GM12878 (cell line): Measurements from ENCODE around the gene MAMLD1. TPM values are rescaled to one million over a fixed set of nuclear protein-coding genes. Genes with fewer than 3 reads are reported as not detected.

Source experiments
- ATAC-seq: fragments of 200-7000 bp; cut with Tn5 transposase; 3 replicates; pipeline ENCODE4 v1.9.1; 2020; ENCODE audit warnings: mild to moderate bottlenecking, moderate library complexity
- BruUV-seq: library from RNA; stranded (reverse); fragments of 400-500 nt; replicated peaks from 2 replicates; lab custom pipeline; 2021; lab: Mats Ljungman, UMichigan
- CTCF ChIA-PET: fragments of 300-600 bp; sonication (Branson Sonifier 250); formaldehyde crosslinking; extraction: SDS; loops from one replicate; lab custom pipeline; 2021; ENCODE audit warnings: inconsistent platforms; lab: Yijun Ruan, JAX
- POLR2A ChIA-PET: fragments of 350-600 bp; formaldehyde crosslinking; extraction: SDS; loops from one replicate; lab custom pipeline; 2021; ENCODE audit warnings: inconsistent platforms; lab: Charles Lee
- RAD21 ChIA-PET: fragments of 300-600 bp; sonication (Branson Sonifier 250); formaldehyde crosslinking; loops from one replicate; lab custom pipeline; 2023; ENCODE audit warnings: antibody characterized with exemption; ENCODE audit not compliant: unreplicated experiment; lab: Charles Lee
- SMC1A ChIA-PET: fragments of 300-600 bp; sonication (Branson Sonifier 250); formaldehyde crosslinking; loops from one replicate; lab custom pipeline; 2023; ENCODE audit not compliant: unreplicated experiment, uncharacterized antibody; lab: Charles Lee
- DNase-seq: peaks from one replicate; pipeline ENCODE4 v3.0.0-alpha.2; 2011; ENCODE audit warnings: low read depth, low spot score
- FAIRE-seq: peaks from 3 replicates; lab custom pipeline; 2011; peaks lifted over from hg19 to GRCh38; lab: Jason Lieb, UNC
- H2AFZ ChIP-seq: 2 replicates; pipeline ENCODE4 v1.6.0; 2011; ENCODE audit warnings: low read depth, low read length, control low read depth; ENCODE audit not compliant: control insufficient read depth
- H3K27ac ChIP-seq: 2 replicates; pipeline ENCODE4 v1.5.1; 2011; ENCODE audit warnings: control low read depth; ENCODE audit not compliant: control insufficient read depth, insufficient read depth
- H3K27me3 ChIP-seq, 2 experiments: replicated peaks in 1 of 2; 2 replicates each; pipeline versions ENCODE4 v1.6.0 to v1.6.1; 2011; ENCODE audit warnings: low read length in 1 of 2; ENCODE audit not compliant: control insufficient read depth in 2 of 2, insufficient read depth in 2 of 2
- H3K36me3 ChIP-seq, 2 experiments: 2 replicates each; pipeline ENCODE4 v1.5.1; 2011; ENCODE audit warnings: low read length in 1 of 2; ENCODE audit not compliant: control insufficient read depth in 2 of 2, insufficient read depth in 2 of 2
- H3K4me1 ChIP-seq: 2 replicates; pipeline ENCODE4 v1.6.1; 2011; ENCODE audit warnings: mild to moderate bottlenecking, low read length, moderate library complexity, mixed read lengths; ENCODE audit not compliant: control insufficient read depth, insufficient read depth
- H3K4me2 ChIP-seq: 2 replicates; pipeline ENCODE4 v1.6.0; 2011; ENCODE audit warnings: control low read depth; ENCODE audit not compliant: control insufficient read depth, insufficient read depth
- H3K4me3 ChIP-seq: fragments of 200-600 bp; sonication (generic); 2 replicates; pipeline ENCODE4 v1.5.1; 2016
- H3K79me2 ChIP-seq: 2 replicates; pipeline ENCODE4 v1.6.0; 2011; ENCODE audit warnings: low read length; ENCODE audit not compliant: control insufficient read depth, insufficient read depth
- H3K9ac ChIP-seq: 2 replicates; pipeline ENCODE4 v1.8.0; 2011; ENCODE audit warnings: low read length, control low read depth, mixed read lengths; ENCODE audit not compliant: control insufficient read depth, insufficient read depth
- H3K9me3 ChIP-seq: replicated peaks from 3 replicates; pipeline ENCODE4 v1.5.1; 2011; ENCODE audit warnings: mild to moderate bottlenecking, low read length; ENCODE audit not compliant: control insufficient read depth, insufficient read depth
- H4K20me1 ChIP-seq: 2 replicates; pipeline ENCODE4 v1.6.0; 2011; ENCODE audit not compliant: control insufficient read depth, insufficient read depth
- ATF2 ChIP-seq: IDR thresholded peaks from 2 replicates; pipeline ENCODE4 v1.6.1; 2012; ENCODE audit warnings: low read length, inconsistent platforms
- ATF3 ChIP-seq: IDR thresholded peaks from 2 replicates; pipeline ENCODE4 v1.6.1; 2011; ENCODE audit warnings: low read depth, mild to moderate bottlenecking, low read length, moderate library complexity, borderline replicate concordance; ENCODE audit errors: extremely low read depth
- ESRRA ChIP-seq: IDR thresholded peaks from 2 replicates; pipeline ENCODE4 v1.6.1; 2012; ENCODE audit warnings: mild to moderate bottlenecking, low read length, improper control_type of control experiment
- GATAD2B ChIP-seq: fragments of 450-650 bp; conservative IDR thresholded peaks from 2 replicates; pipeline ENCODE4 v1.6.1; 2017; ENCODE audit warnings: low read depth, mild to moderate bottlenecking, moderate library complexity
- IKZF1 ChIP-seq: fragments of 450-650 bp; conservative IDR thresholded peaks from 2 replicates; pipeline ENCODE4 v1.6.1; 2017; ENCODE audit warnings: antibody characterized with exemption, mild to moderate bottlenecking
- KDM1A ChIP-seq: fragments of 200-600 bp; sonication (generic); IDR thresholded peaks from 2 replicates; pipeline ENCODE4 v1.6.1; 2016; ENCODE audit warnings: borderline replicate concordance
- MYC ChIP-seq: IDR thresholded peaks from 2 replicates; pipeline ENCODE4 v1.6.1; 2011; ENCODE audit warnings: mild to moderate bottlenecking, low read length, moderate library complexity, inconsistent platforms; ENCODE audit not compliant: insufficient read depth, insufficient replicate concordance, insufficient read length, severe bottlenecking
- NR2F1 ChIP-seq: fragments of 450-650 bp; conservative IDR thresholded peaks from 2 replicates; pipeline ENCODE4 v1.6.1; 2017; ENCODE audit warnings: mild to moderate bottlenecking
- POLR2A ChIP-seq: IDR thresholded peaks from 2 replicates; pipeline ENCODE4 v1.6.1; 2011; ENCODE audit warnings: low read depth, mild to moderate bottlenecking, low read length
- RCOR1 ChIP-seq: conservative IDR thresholded peaks from 2 replicates; pipeline ENCODE4 v1.6.1; 2012; ENCODE audit warnings: low read depth, low read length, improper control_type of control experiment
- SPI1 ChIP-seq: IDR thresholded peaks from 2 replicates; pipeline ENCODE4 v1.6.1; 2011; ENCODE audit warnings: low read depth, mild to moderate bottlenecking, low read length, moderate library complexity, borderline replicate concordance; ENCODE audit not compliant: insufficient read depth
- YY1 ChIP-seq: IDR thresholded peaks from 2 replicates; pipeline ENCODE4 v1.6.1; 2011; ENCODE audit warnings: low read depth, mild to moderate bottlenecking, low read length
- ZBTB40 ChIP-seq: fragments of 450-650 bp; IDR thresholded peaks from 2 replicates; pipeline ENCODE4 v1.6.1; 2016; ENCODE audit warnings: mild to moderate bottlenecking, moderate library complexity, borderline replicate concordance
- ZNF24 ChIP-seq: fragments of 450-650 bp; IDR thresholded peaks from 2 replicates; pipeline ENCODE4 v1.6.1; 2017; ENCODE audit warnings: antibody characterized with exemption, mild to moderate bottlenecking
- ZNF592 ChIP-seq: fragments of 450-650 bp; IDR thresholded peaks from 2 replicates; pipeline ENCODE4 v1.6.1; 2017; ENCODE audit warnings: mild to moderate bottlenecking, moderate library complexity
- WGBS: methylation state at CpG from one replicate; pipeline ENCODE4 v1.1.6; 2016; ENCODE audit warnings: low lambda C conversion rate; ENCODE audit not compliant: insufficient replicate concordance, insufficient coverage; ENCODE audit errors: missing lambda C conversion rate; 5-methylcytosine and 5-hydroxymethylcytosine counted together
- in situ Hi-C: fragments of 300-500 bp; cut with MboI; formaldehyde crosslinking; loops from 9 replicates; pipeline ENCODE4 v1.14.3; 2018; ENCODE audit warnings: mixed read lengths
- intact Hi-C: fragments of 100-400 bp; cut with micrococcal nuclease; formaldehyde crosslinking; loops from one replicate; pipeline ENCODE4 v1.14.2; 2022; ENCODE audit not compliant: unreplicated experiment
- polyA plus RNA-seq, 11 experiments: library from polyadenylated mRNA; depleted of rRNA in 4 of 11; unstranded in 6 of 11; stranded (reverse) in 5 of 11; fragments of >200 nt; fragmentation: Nextera tagmentation in 4 of 11; fragmentation: Illumina TruSeq in 1 of 11; extraction: Ambion mirVana in 4 of 11; extraction: Trizol in 1 of 11; gene quantifications; 1 replicate in 1 of 11; 2 replicates in 10 of 11; pipeline versions ENCODE4 v1.2.1 to v1.2.3, GENCODE V29; 2011 to 2016; ENCODE audit warnings: inconsistent platforms in 2 of 11, missing spikeins in 2 of 11, low read depth in 1 of 11
- total RNA-seq, 4 experiments: library from RNA; depleted of rRNA in 3 of 4; stranded (reverse); fragments of >200 nt in 3 of 4; fragmentation: Illumina TruSeq in 1 of 4; extraction: Trizol in 1 of 4; gene quantifications; 2 replicates each; pipeline versions ENCODE4 v1.2.1 to v1.2.3, GENCODE V29; 2013 to 2021

Gene MAMLD1
- total and polyA plus RNA-seq, 10 of the 15 experiments (the other 5 are each of a cell fraction or from before 2014, with no cell fraction given) = 0.03 to 0.05 TPM; not detected in 8

- Histone ChIP-seq H3K4me1 (no peaks in the 10 kb centered on the region), H3K4me3 (no peak overlapping the region), H3K79me2 (no peaks in the 10 kb centered on the region), H3K4me2 (no peak overlapping the region), H3K27ac (no peak overlapping the region), H3K27me3 (peaks cover 2 to 7% of the 10 kb centered on the region in 2 experiments; a peak in 3 of 4 replicates), H3K36me3 (no peaks in the 10 kb centered on the region), H4K20me1 (no peaks in the 10 kb centered on the region), H3K9ac (no peak overlapping the region), H2AFZ (no peak overlapping the region), H3K9me3 (no peaks in the 10 kb centered on the region; the same call in 2 of the 3 replicates)
- DNase-seq (no peak), ATAC-seq (no peak), FAIRE-seq (no peak)
- BruUV-seq = no TSS peak
- RAD21 ChIA-PET = no interaction called here
- POLR2A ChIA-PET = no interaction called here
- CTCF ChIA-PET = no interaction called here
- SMC1A ChIA-PET = no interaction called here
- 34% methylated on average over 34 of the region's 37 CpGs for WGBS
- in situ Hi-C loops (no loop called here), intact Hi-C loops (no loop called here)
- no peak for TF ChIP-seq ATF3
- no peak for TF ChIP-seq GATAD2B
- TF ChIP-seq YY1 = no peak
- TF ChIP-seq ATF2 = no peak
- no peak for TF ChIP-seq KDM1A
- TF ChIP-seq NR2F1 = no peak
- no peak for TF ChIP-seq ZBTB40
- TF ChIP-seq IKZF1 = no peak
- no peak for TF ChIP-seq SPI1
- TF ChIP-seq MYC = no peak
- no peak for TF ChIP-seq RCOR1
- no peak for TF ChIP-seq POLR2A
- TF ChIP-seq ZNF24 = no peak
- no peak for TF ChIP-seq ZNF592
- no peak for TF ChIP-seq ESRRA
Measured at GRCh38 chrX:150361777-150362351, 1.3 kb upstream of the MAMLD1 start.
